NT2/D1 (cell line): ENCODE measurements around the gene DNAH17.

Experiments used
- SUZ12 ChIP-seq: IDR thresholded peaks from 2 replicates; pipeline ENCODE4 v1.6.1; 2011; ENCODE audit not compliant: insufficient read length, insufficient read depth; ENCODE audit errors: extremely low read depth
- YY1 ChIP-seq: IDR thresholded peaks from 2 replicates; pipeline ENCODE4 v1.6.1; 2011; ENCODE audit not compliant: insufficient read length, insufficient read depth
- ZNF274 ChIP-seq: IDR thresholded peaks from 2 replicates; pipeline ENCODE4 v1.6.1; 2011; ENCODE audit warnings: mild to moderate bottlenecking, low read depth, low read length

GRCh38 chr17:78430892-78431691 lies 146.1 kb downstream of the DNAH17 start:
- no peak for TF ChIP-seq ZNF274
- no peak for TF ChIP-seq YY1
- no peak for TF ChIP-seq SUZ12
